Esophagus (tissue), 2 donors: ENCODE measurements around the gene TEAD3. TPM values are rescaled to one million over a fixed set of nuclear protein-coding genes. Genes with fewer than 3 reads are reported as not detected.

Experiments used
- H3K27ac ChIP-seq, 2 donors: one replicate each; pipeline ENCODE4 v1.5.1; 2013; ENCODE audit warnings: low read depth in 2 of 2, mild to moderate bottlenecking in 2 of 2, inconsistent platforms in 1 of 2, low read length in 1 of 2, moderate library complexity in 1 of 2
- H3K27me3 ChIP-seq, 2 donors: one replicate each; pipeline ENCODE4 v1.6.1; 2013; ENCODE audit warnings: low read length in 2 of 2, control low read depth in 1 of 2, mild to moderate bottlenecking in 1 of 2; ENCODE audit not compliant: insufficient read depth in 2 of 2, control insufficient read depth in 1 of 2
- H3K36me3 ChIP-seq, 2 donors: one replicate each; pipeline ENCODE4 v1.6.1; 2013; ENCODE audit warnings: low read length in 1 of 2; ENCODE audit not compliant: control insufficient read depth in 2 of 2, insufficient read depth in 2 of 2
- H3K4me1 ChIP-seq, 2 donors: one replicate each; pipeline ENCODE4 v1.6.1; 2013; ENCODE audit warnings: low read length in 1 of 2; ENCODE audit not compliant: control insufficient read depth in 2 of 2, insufficient read depth in 2 of 2
- H3K4me3 ChIP-seq, 2 donors: one replicate each; pipeline ENCODE4 v1.5.1; 2013; ENCODE audit warnings: low read length in 2 of 2, mild to moderate bottlenecking in 2 of 2, low read depth in 1 of 2, moderate library complexity in 1 of 2
- H3K9me3 ChIP-seq, 2 donors: one replicate each; pipeline ENCODE4 v1.6.1; 2013; ENCODE audit warnings: mild to moderate bottlenecking in 2 of 2, low read depth in 1 of 2, low read length in 1 of 2, moderate library complexity in 1 of 2; ENCODE audit not compliant: control insufficient read depth in 2 of 2, insufficient read depth in 1 of 2
- WGBS, 2 donors: extraction: QIAGEN DNeasy Blood & Tissue Kit; methylation state at CpG; one replicate each; pipeline ENCODE4 v1.1.7; 2013; 5-methylcytosine and 5-hydroxymethylcytosine counted together
- polyA plus RNA-seq, 2 donors: library from polyadenylated mRNA; stranded (reverse); fragments of 200-250 nt; gene quantifications; one replicate each; pipeline ENCODE4 v1.2.3, GENCODE V29; 2013
- donor health status: healthy with polysubstance abuse.
- donor health status: Bipolar disorder and iron deficiency.

The TEAD3 gene
- polyA plus RNA-seq, 2 donors: 28.6 to 29.1 TPM

- no peak overlapping the region for H3K27ac ChIP-seq
- H3K27me3 ChIP-seq: no peaks in the 10 kb centered on the region
- no peak overlapping the region for H3K4me3 ChIP-seq
- peaks cover 0 to 4% of the 10 kb centered on the region in 2 donors for H3K36me3 ChIP-seq
- H3K4me1 ChIP-seq: no peaks in the 10 kb centered on the region
- peaks cover 10 to 11% of the 10 kb centered on the region in 2 donors for H3K9me3 ChIP-seq
- 59 to 63% methylated on average over 4 of the region's 4 CpGs for WGBS, 2 donors
Observed at GRCh38 chr6:35432291-35432690, 64.6 kb downstream of the TEAD3 start.

- no peaks in the 10 kb centered on the region for H3K4me1 ChIP-seq
- WGBS, 2 donors: 92 to 95% methylated on average over 2 of the region's 2 CpGs
- H3K9me3 ChIP-seq: peaks cover 10 to 11% of the 10 kb centered on the region in 2 donors
- no peak overlapping the region for H3K4me3 ChIP-seq
- no peaks in the 10 kb centered on the region for H3K27me3 ChIP-seq
- peaks cover 9 to 23% of the 10 kb centered on the region in 2 donors for H3K36me3 ChIP-seq
- H3K27ac ChIP-seq: no peak overlapping the region
Observed at GRCh38 chr6:35429463-35429862, 67.4 kb downstream of the TEAD3 start.

GRCh38 chr6:35428421-35429149 is 68.3 kb downstream of the TEAD3 start:
- no peak overlapping the region for H3K4me3 ChIP-seq
- 87 to 90% methylated on average over 10 of the region's 10 CpGs for WGBS, 2 donors
- peaks cover 15 to 32% of the 10 kb centered on the region in 2 donors for H3K36me3 ChIP-seq
- H3K27me3 ChIP-seq: no peaks in the 10 kb centered on the region
- no peaks in the 10 kb centered on the region for H3K4me1 ChIP-seq
- peaks cover 10 to 11% of the 10 kb centered on the region in 2 donors for H3K9me3 ChIP-seq
- no peak overlapping the region for H3K27ac ChIP-seq

GRCh38 chr6:35427851-35428321 is 69.0 kb downstream of the TEAD3 start:
- H3K9me3 ChIP-seq: peaks cover 10 to 11% of the 10 kb centered on the region in 2 donors
- H3K27me3 ChIP-seq: no peaks in the 10 kb centered on the region
- H3K36me3 ChIP-seq: peaks cover 15 to 33% of the 10 kb centered on the region in 2 donors
- H3K4me1 ChIP-seq: no peaks in the 10 kb centered on the region
- H3K4me3 ChIP-seq: no peak overlapping the region
- WGBS, 2 donors: 70 to 76% methylated on average over 9 of the region's 9 CpGs
- no peak overlapping the region for H3K27ac ChIP-seq

- H3K4me1 ChIP-seq: no peaks in the 10 kb centered on the region
- no peak overlapping the region for H3K27ac ChIP-seq
- H3K4me3 ChIP-seq: no peak overlapping the region
- H3K27me3 ChIP-seq: no peaks in the 10 kb centered on the region
- 93% methylated on average over 5 of the region's 5 CpGs for WGBS, 2 donors
- peaks cover 10 to 11% of the 10 kb centered on the region in 2 donors for H3K9me3 ChIP-seq
- peaks cover 17 to 34% of the 10 kb centered on the region in 2 donors for H3K36me3 ChIP-seq
Observed at GRCh38 chr6:35427435-35427834, 69.4 kb downstream of the TEAD3 start.

- H3K4me1 ChIP-seq: no peaks in the 10 kb centered on the region
- H3K27ac ChIP-seq: no peak overlapping the region
- H3K4me3 ChIP-seq: no peak overlapping the region
- H3K9me3 ChIP-seq: peaks cover 10 to 11% of the 10 kb centered on the region in 2 donors
- no peaks in the 10 kb centered on the region for H3K27me3 ChIP-seq
- H3K36me3 ChIP-seq: peaks cover 21 to 44% of the 10 kb centered on the region in 2 donors
- WGBS, 2 donors: 78 to 82% methylated on average over 8 of the region's 8 CpGs
Observed at GRCh38 chr6:35426074-35426473, 70.8 kb downstream of the TEAD3 start.

- H3K9me3 ChIP-seq: peaks cover 10 to 11% of the 10 kb centered on the region in 2 donors
- H3K27ac ChIP-seq: no peak overlapping the region
- no peaks in the 10 kb centered on the region for H3K27me3 ChIP-seq
- peaks cover 21 to 45% of the 10 kb centered on the region in 2 donors for H3K36me3 ChIP-seq
- WGBS, 2 donors: 56 to 74% methylated on average over 3 of the region's 3 CpGs
- H3K4me3 ChIP-seq: no peak overlapping the region
- H3K4me1 ChIP-seq: no peaks in the 10 kb centered on the region
Observed at GRCh38 chr6:35425284-35425683, 71.6 kb downstream of the TEAD3 start.

Other genes starting within 250 kb of the TEAD3 start
- gene ZNF76, start 237.3 kb downstream of the TEAD3 start, polyA plus RNA-seq: 10 to 100 TPM; 15.3 to 26.9 TPM
- 10 to 100 TPM; 25.2 to 38.6 TPM for gene DEF6, start 199.3 kb downstream of the TEAD3 start, polyA plus RNA-seq
- gene PPARD, start 154.5 kb downstream of the TEAD3 start, polyA plus RNA-seq: 10 to 100 TPM; 28.1 to 45.1 TPM
- 1 to 10 TPM; 4.6 to 6.3 TPM for gene FANCE, start 44.7 kb downstream of the TEAD3 start, polyA plus RNA-seq
- gene RPL10A, start 28.7 kb downstream of the TEAD3 start, polyA plus RNA-seq: 1,000 to 10,000 TPM in 1 of 2 donors, 100 to 1,000 TPM in 1; 735 to 2,438 TPM
- gene TULP1, start 15.8 kb upstream of the TEAD3 start, polyA plus RNA-seq: under 1 TPM; 0.08 TPM
- gene FKBP5, start 191.8 kb upstream of the TEAD3 start, polyA plus RNA-seq: 10 to 100 TPM; 32.8 to 45.9 TPM
- gene ARMC12, start 240.0 kb upstream of the TEAD3 start, polyA plus RNA-seq: under 1 TPM; 0.27 to 0.96 TPM